Uterus (tissue), 2 donors: ENCODE data around the gene MARCKSL1.

Source experiments
- POLR2A ChIP-seq, 2 donors: fragments of 450-650 bp; IDR thresholded peaks; one replicate each; pipeline ENCODE4 v1.6.1; 2016; ENCODE audit warnings: antibody characterized with exemption in 2 of 2, mild to moderate bottlenecking in 1 of 2, moderate library complexity in 1 of 2
- TF ChIP-seq, protein P1 (sequence below), 4 experiments: fragments of 200-600 bp in 2 of 4; fragments of 450-650 bp in 2 of 4; sonication (generic) in 2 of 4; IDR thresholded peaks; one replicate each; pipeline ENCODE4 v1.5.1; 2016 to 2019; ENCODE audit warnings: antibody characterized with exemption in 4 of 4, mild to moderate bottlenecking in 2 of 4, moderate library complexity in 1 of 4

DNA sequence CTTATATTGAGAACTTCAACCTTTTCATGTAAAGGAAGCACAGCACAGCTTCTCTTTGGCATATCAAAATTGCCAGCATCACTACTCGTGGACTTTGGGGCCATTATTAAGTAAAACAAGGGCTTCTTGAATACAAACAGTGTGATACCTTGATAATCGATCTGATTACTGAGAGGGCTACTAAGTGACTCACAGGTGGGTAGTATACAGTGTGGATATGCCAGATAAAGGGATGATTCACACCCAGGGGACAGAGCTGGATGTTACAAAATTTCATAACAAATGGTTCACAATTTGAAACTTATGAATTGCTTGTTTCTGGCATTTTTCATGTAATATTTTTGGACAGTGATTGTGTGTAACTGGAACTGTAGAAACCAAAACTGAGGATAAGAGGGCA is 28.7 kb downstream of the MARCKSL1 start:
- TF ChIP-seq, protein P1, sequence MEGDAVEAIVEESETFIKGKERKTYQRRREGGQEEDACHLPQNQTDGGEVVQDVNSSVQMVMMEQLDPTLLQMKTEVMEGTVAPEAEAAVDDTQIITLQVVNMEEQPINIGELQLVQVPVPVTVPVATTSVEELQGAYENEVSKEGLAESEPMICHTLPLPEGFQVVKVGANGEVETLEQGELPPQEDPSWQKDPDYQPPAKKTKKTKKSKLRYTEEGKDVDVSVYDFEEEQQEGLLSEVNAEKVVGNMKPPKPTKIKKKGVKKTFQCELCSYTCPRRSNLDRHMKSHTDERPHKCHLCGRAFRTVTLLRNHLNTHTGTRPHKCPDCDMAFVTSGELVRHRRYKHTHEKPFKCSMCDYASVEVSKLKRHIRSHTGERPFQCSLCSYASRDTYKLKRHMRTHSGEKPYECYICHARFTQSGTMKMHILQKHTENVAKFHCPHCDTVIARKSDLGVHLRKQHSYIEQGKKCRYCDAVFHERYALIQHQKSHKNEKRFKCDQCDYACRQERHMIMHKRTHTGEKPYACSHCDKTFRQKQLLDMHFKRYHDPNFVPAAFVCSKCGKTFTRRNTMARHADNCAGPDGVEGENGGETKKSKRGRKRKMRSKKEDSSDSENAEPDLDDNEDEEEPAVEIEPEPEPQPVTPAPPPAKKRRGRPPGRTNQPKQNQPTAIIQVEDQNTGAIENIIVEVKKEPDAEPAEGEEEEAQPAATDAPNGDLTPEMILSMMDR (IDR thresholded peaks at IDR 0.05), result no peak
- TF ChIP-seq POLR2A (IDR thresholded peaks at IDR 0.05), result no peak
